ENCODE data around the gene CFAP53.
"Not testable (repeated sequence)": the region's sequence is repeated elsewhere in the genome, so short reads cannot be mapped to it uniquely, and the experiment has no call there.

CFAP53 gene

DNA sequence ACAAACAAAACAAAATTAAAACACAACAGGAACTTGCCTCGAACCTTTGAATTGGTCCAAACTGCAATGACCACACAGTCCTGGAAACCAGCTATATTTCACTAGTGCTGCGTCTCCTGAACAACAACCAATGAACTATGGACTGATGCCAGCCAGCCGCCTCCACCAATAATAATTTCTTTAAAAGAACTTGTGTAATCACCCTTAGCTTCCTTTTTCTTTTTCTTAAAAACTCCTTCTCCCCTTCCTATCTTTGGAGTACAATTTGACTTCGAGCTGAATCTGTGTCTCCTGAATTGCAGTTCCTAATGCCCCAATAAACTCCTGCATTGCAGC, 22.8 kb upstream of the CFAP53 start:
- peaks cover 19% of the 10 kb centered on the region for H3K36me3 ChIP-seq
- H3K9me3 ChIP-seq, result no peaks in the 10 kb centered on the region
- peaks cover 22 to 24% of the 10 kb centered on the region in 2 experiments for H3K4me1 ChIP-seq (ENCODE audit: control insufficient read depth in 1 of 2, insufficient read depth in 1 of 2, low read depth in 1 of 2, low read length in 1 of 2)
- H3K27me3 ChIP-seq, result no peaks in the 10 kb centered on the region
- no peak overlapping the region for H3K27ac ChIP-seq
- TF ChIP-seq, protein P1, sequence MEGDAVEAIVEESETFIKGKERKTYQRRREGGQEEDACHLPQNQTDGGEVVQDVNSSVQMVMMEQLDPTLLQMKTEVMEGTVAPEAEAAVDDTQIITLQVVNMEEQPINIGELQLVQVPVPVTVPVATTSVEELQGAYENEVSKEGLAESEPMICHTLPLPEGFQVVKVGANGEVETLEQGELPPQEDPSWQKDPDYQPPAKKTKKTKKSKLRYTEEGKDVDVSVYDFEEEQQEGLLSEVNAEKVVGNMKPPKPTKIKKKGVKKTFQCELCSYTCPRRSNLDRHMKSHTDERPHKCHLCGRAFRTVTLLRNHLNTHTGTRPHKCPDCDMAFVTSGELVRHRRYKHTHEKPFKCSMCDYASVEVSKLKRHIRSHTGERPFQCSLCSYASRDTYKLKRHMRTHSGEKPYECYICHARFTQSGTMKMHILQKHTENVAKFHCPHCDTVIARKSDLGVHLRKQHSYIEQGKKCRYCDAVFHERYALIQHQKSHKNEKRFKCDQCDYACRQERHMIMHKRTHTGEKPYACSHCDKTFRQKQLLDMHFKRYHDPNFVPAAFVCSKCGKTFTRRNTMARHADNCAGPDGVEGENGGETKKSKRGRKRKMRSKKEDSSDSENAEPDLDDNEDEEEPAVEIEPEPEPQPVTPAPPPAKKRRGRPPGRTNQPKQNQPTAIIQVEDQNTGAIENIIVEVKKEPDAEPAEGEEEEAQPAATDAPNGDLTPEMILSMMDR (IDR thresholded peaks at IDR 0.05), result no peak
- H3K4me3 ChIP-seq (ENCODE audit: low read depth in 1 of 2, low read length in 1 of 2), result no peak overlapping the region

DNA sequence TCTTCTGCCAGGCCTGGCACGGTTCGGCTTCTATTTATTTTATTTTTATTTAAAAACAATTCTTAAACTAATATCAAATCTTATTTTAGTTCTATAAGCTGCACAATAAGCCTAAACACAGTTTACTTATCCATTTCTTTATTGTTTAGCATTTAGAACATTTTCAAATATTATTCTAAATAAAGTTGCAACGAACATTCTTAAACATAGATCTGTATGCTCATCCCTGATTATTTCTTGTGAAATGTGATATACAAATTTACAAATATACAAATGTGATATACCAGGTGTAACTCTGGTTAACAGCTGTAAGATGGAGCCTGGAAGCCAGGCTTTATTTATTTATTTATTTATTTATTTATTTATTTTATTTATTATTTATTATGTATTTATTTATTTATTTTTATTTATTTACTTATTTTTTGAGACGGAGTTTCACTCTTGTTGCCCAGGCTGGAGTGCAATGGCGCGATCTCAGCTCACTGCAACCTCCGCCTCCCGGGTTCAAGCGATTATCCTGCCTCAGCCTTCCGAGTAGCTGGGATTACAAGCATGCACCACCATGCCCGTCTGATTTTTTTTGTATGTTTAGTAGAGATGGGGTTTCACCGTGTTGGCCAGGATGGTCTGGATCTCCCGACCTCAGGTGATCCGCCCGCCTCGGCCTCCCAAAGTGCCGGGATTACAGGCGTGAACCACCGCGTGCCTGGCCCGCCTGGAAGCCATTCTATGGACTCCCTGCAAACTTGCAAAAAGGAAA, 22.2 kb upstream of the CFAP53 start:
- peaks cover 25% of the 10 kb centered on the region for H3K36me3 ChIP-seq
- peak overlapping the region; percentile 80 for H3K27ac ChIP-seq
- H3K27me3 ChIP-seq, H3K9me3 ChIP-seq: not testable (repeated sequence)
- peaks cover 22 to 24% of the 10 kb centered on the region in 2 experiments for H3K4me1 ChIP-seq (ENCODE audit: control insufficient read depth in 1 of 2, insufficient read depth in 1 of 2, low read depth in 1 of 2, low read length in 1 of 2)
- H3K4me3 ChIP-seq (ENCODE audit: low read depth in 1 of 2, low read length in 1 of 2), result peak overlapping the region; percentile 92

DNA sequence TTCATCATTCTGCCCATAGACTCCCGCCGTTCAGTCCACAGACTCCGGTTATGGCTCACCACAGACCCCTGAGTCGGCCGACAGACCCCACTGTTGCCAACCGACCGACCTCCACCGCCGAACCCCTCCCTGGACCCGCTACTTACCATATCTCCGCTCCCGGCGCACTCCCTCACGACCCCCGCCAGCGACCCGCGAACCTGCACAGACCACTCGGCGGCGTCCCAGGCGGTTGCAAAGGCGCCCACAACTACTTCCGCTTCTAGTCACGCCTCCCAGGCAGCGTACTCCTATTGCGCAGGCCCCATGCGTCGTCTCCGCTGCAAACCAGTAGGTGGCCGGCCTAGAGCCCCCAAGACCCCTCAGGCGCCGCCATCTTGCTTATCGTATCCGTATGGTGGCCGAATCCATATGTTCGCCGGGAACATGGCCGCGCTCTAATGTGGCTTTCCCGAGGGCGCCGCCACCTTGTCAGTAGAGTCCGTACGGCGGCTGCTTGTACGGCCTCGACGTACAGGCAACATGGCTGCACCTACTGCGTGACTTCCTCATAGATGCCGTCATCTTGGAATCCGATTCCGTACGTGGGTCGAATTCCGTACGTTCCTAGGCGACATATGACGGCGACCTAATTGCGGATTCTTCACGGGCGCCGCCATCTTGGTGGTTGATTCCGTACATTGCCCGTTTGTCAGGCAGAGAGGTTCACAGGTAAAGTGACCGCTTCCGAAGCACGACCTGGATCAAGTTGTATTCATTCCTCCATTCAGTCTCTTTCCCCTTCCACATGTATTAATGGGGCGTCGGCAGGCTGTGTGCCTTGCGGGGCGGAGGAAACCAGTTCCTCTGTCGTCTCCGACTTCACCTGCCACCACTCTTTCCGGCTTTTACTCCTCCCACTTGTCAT, 21.4 kb upstream of the CFAP53 start, which contains the start of gene CXXC1:
CXXC1 (minus strand) TSS at position 252 of the 907 bp plus-strand sequence; CDS start at position 149, 103 bp downstream.
- TF ChIP-seq, protein P1 (IDR thresholded peaks at IDR 0.05), result peak; percentile 81
- Histone ChIP-seq H3K36me3 (peaks cover 32% of the 10 kb centered on the region), H3K27me3 (no peaks in the 10 kb centered on the region), H3K4me1 (ENCODE audit: control insufficient read depth in 1 of 2, insufficient read depth in 1 of 2, low read depth in 1 of 2, low read length in 1 of 2) (peaks cover 22 to 24% of the 10 kb centered on the region in 2 experiments), H3K4me3 (ENCODE audit: low read depth in 1 of 2, low read length in 1 of 2) (peak within 1 kb of the TSS; percentile 92), H3K27ac (peak within 1 kb of the TSS; percentile 80), H3K9me3 (no peaks in the 10 kb centered on the region)

DNA sequence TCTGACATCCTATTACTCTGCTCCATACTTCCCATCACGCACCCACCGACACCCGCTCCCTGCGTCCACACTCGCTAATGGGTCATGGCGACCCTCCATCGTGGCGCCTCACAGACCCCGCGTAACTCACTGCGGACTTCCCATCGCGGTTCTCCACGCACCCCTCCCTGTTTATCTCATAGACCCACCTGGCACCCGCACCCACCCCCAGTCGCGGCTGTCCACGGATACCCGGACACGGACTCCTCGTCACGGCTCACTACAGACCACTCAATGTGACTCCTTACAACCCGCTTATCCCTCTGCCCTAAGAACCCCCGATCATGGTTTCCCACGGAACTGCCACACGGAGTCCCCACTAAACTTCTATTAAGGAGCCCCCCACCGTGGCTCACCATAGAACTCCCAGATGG, 20.7 kb upstream of the CFAP53 start:
- H3K36me3 ChIP-seq, result peaks cover 37% of the 10 kb centered on the region
- TF ChIP-seq, protein P1 (IDR thresholded peaks at IDR 0.05), result no peak
- H3K27ac ChIP-seq, result peak overlapping the region; percentile 80
- no peaks in the 10 kb centered on the region for H3K27me3 ChIP-seq
- H3K9me3 ChIP-seq, result no peaks in the 10 kb centered on the region
- H3K4me1 ChIP-seq (ENCODE audit: control insufficient read depth in 1 of 2, insufficient read depth in 1 of 2, low read depth in 1 of 2, low read length in 1 of 2), result peaks cover 24 to 26% of the 10 kb centered on the region in 2 experiments
- peak overlapping the region; percentile 92 for H3K4me3 ChIP-seq (ENCODE audit: low read depth in 1 of 2, low read length in 1 of 2)

DNA sequence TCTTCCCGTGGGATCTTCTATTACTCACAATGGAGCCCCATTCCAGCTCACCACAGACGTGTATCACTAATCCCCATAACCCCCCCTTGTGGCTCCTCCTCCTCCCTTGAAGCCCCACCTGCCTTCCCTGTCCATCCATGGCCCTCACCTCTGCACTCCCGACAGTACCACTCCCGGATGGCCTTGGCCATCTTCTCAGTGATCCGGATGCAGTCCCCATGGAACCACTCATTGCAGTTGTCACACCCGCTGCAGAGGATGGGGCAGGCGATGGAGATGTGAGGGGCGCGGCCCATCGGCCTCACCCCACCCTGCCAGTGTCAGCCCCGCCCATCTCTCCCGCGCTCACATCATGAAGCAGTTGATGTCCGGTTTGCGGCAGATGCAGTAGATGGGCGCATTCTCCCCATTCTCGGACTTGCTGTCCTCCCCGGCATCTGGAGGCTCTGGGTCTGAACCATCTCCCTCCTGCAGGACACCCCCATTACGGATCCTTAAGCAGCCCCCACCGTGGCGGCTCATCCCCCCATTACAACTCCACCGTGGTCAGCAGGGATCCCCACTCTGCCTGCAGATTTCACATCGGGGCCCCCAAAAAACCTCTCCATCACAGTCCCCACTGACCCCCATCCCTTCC, 20.2 kb upstream of the CFAP53 start:
- Histone ChIP-seq H3K27me3 (no peaks in the 10 kb centered on the region), H3K36me3 (peaks cover 37% of the 10 kb centered on the region), H3K27ac (peak overlapping the region; percentile 80), H3K9me3 (no peaks in the 10 kb centered on the region), H3K4me1 (ENCODE audit: control insufficient read depth in 1 of 2, insufficient read depth in 1 of 2, low read depth in 1 of 2, low read length in 1 of 2) (peaks cover 27 to 28% of the 10 kb centered on the region in 2 experiments), H3K4me3 (ENCODE audit: low read depth in 1 of 2, low read length in 1 of 2) (peak overlapping the region; percentile 92)
- TF ChIP-seq, protein P1 (IDR thresholded peaks at IDR 0.05), result no peak

Measured in neutrophil (primary cell).